SIG-M5 (cell line): Measurements from ENCODE around the gene IL34.
"Not testable (repeated sequence)": the region's sequence is repeated elsewhere in the genome, so short reads cannot be mapped to it uniquely, and the experiment has no call there.

ENCODE experiments used
- DNase-seq: peaks from one replicate; lab custom pipeline; 2025; lab: John Stamatoyannopoulos, UW

Gene IL34

GRCh38 chr16:70646260-70647241, at the start of gene IL34:
IL34 (plus strand) TSS chr16:70646559; CDS start chr16:70646948, 389 bp downstream.
- DNase-seq: no peak

GRCh38 chr16:70597135-70597835, 49.1 kb upstream of the IL34 start:
- no peak for DNase-seq

- no peak for DNase-seq
Measured at GRCh38 chr16:70598937-70599503, 47.3 kb upstream of the IL34 start.

GRCh38 chr16:70600730-70601129, 45.6 kb upstream of the IL34 start:
- DNase-seq: no peak

GRCh38 chr16:70601576-70602575, 44.5 kb upstream of the IL34 start:
- no peak for DNase-seq

GRCh38 chr16:70602831-70603230, 43.5 kb upstream of the IL34 start:
- DNase-seq: no peak

GRCh38 chr16:70604407-70605282, 41.7 kb upstream of the IL34 start:
- DNase-seq: no peak

GRCh38 chr16:70605283-70605657, 41.1 kb upstream of the IL34 start:
- DNase-seq: no peak

GRCh38 chr16:70608521-70608920, 37.8 kb upstream of the IL34 start:
- DNase-seq: no peak

GRCh38 chr16:70610273-70611223, 35.8 kb upstream of the IL34 start:
- DNase-seq: no peak

GRCh38 chr16:70611224-70611598, 35.1 kb upstream of the IL34 start:
- DNase-seq: no peak

- no peak for DNase-seq
Measured at GRCh38 chr16:70611785-70612303, 34.5 kb upstream of the IL34 start.

- DNase-seq: no peak
Measured at GRCh38 chr16:70612931-70613330, 33.4 kb upstream of the IL34 start.

GRCh38 chr16:70614208-70614951, 32.0 kb upstream of the IL34 start:
- DNase-seq: no peak

GRCh38 chr16:70615945-70616344, 30.4 kb upstream of the IL34 start:
- DNase-seq: no peak

GRCh38 chr16:70621864-70622263, 24.5 kb upstream of the IL34 start:
- not testable (repeated sequence) for DNase-seq

GRCh38 chr16:70627696-70628095, 18.7 kb upstream of the IL34 start:
- DNase-seq: no peak

GRCh38 chr16:70630960-70631745, 15.2 kb upstream of the IL34 start:
- no peak for DNase-seq
